GDM1 (cell line): Measurements from ENCODE around the gene POLE.
A peak's percentile ranks its signal among the peaks of the same experiment; 100 is the strongest.
"Not testable (repeated sequence)": the region's sequence is repeated elsewhere in the genome, so short reads cannot be mapped to it uniquely, and the experiment has no call there.

Experiments used
- DNase-seq: peaks from one replicate; lab custom pipeline; 2025; lab: John Stamatoyannopoulos, UW

The POLE gene

DNA sequence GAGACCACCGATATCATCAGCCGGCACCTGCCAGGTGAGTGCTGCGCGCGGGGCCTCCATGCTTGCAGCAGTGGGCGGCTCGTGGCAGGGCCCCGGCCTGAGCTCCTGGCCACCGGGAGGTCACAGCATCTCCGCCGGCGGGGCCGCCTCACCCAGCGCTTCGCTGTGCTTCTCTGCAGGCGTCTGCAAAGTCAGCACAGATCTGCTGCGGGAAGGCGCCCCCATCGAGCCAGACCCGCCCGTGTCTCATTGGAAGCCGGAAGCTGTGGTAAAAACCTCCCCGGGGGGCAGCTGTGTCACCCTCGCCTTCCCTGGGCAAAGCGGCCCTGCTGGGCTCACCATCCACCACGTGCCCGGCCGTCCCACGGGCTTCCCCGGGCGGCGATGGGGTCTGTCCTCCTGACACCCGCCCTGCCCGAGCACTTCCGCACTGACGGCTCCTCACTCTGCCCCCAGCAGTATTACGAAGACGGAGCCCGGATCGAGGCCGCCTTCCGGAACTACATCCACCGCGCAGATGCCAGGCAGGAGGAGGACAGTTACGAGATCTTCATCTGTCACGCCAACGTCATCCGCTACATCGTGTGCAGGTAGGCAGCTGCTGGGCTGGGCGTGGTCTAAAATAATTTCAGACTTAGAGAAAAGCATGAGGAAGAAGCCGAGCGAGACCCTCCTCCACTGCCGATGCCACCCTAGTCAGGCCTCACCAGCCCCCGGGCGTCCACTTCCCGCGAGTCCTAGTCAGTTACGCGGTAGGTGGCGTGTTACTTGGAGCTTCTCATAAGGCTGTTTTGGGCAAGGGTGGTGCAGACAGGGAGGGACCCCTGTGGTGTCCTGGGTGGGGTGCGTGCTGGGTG lies 30.6 kb upstream of the POLE start:
- no peak for DNase-seq

DNA sequence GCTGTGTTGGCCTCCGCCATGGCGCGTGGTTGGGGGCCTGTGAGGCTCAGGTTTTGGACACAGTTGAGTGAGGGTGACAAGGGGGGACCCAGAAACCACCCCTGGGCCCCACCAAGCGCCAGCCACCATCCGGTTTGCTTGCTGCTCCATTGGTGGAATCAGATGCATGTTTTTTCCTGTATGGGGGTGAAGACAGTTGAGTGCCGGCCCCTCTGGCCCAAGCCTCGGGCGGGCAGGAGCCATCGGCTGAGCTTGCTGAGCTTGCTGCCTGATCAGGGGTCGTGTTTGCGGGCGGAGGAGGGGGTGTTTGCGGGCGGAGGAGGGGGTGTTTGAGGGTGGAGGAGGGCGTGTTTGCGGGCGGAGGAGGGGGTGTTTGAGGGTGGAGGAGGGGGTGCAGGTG lies 29.9 kb upstream of the POLE start:
- DNase-seq: no peak

GRCh38 chr12:132716356-132716755 lies 29.2 kb upstream of the POLE start:
- DNase-seq: no peak

DNA sequence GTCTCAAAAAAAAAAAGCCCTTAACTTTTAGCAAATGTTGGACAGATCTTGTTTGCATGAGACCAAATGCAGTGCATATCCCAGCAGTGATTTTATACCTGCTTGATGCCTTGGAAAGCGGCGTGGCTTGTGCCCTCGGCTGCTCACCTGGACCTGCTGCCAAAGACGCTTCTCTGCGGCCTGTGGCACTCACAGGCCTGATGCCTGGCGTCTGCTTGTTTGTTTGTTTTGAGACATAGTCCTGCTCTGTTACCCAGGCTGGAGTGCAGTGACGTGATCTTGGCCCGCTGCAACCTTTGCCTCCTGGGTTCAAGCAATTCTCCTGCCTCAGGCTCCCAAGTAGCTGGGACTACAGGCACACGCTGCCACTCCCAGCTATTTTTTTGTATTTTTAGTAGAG lies 28.7 kb upstream of the POLE start:
- no peak for DNase-seq

- no peak for DNase-seq
Measured at GRCh38 chr12:132713123-132713522, 26.0 kb upstream of the POLE start.

- DNase-seq: no peak
Measured at GRCh38 chr12:132711080-132711843, 24.1 kb upstream of the POLE start.

DNA sequence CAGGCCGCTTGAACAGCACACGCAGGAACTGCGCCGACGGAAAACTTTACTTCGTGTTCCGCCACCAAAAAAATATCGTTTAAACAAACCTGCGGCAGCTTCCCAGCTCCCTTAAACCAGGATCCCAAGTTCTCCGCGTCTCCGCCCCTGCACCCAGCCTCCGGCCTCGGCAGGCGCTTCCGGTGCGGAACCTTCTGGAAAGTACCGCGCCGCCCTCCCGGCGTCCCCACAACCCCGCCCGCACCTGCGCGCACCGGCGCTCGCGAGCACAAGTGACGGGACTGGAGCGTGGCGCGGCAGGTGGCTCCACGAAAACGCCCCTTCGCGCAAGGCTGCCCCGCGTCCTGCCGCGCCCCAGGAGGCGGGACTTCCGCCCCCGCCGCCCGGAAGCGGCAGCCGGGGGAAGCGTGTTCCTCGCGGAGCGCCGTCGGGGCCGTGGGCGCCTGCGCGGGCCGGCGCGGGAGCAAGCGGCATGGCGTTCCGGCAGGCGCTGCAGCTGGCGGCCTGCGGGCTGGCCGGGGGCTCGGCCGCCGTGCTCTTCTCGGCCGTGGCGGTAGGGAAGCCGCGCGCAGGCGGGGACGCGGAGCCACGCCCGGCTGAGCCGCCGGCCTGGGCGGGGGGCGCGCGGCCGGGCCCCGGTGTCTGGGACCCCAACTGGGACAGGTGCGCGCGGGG lies 23.4 kb upstream of the POLE start, which contains the start of gene PGAM5:
TSS of gene PGAM5 (plus strand) at position 438 of the 675 bp plus-strand sequence. CDS start at position 473, 35 bp downstream.
- DNase-seq: peak; percentile 89

DNA sequence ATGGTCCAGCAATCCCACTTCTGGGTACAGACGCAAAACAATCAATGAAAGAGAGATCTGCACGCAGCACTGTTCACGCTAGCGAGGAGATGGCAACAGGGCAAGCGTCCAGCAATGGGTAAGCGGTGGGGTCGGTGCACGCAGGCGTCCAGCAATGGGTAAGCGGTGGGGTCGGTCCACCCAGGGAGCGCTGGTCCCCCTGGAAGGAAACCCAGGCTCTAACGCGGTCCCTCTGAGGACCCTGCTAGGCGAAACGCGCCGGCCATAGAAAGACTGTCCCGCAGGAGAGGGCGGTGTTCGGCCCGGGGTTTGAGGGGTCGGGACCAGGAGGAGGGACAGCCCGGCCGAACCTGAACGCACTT lies 22.9 kb upstream of the POLE start:
- DNase-seq: no peak

- no peak for DNase-seq
Measured at GRCh38 chr12:132708150-132708549, 21.0 kb upstream of the POLE start.

GRCh38 chr12:132707241-132707640 lies 20.1 kb upstream of the POLE start:
- no peak for DNase-seq

DNA sequence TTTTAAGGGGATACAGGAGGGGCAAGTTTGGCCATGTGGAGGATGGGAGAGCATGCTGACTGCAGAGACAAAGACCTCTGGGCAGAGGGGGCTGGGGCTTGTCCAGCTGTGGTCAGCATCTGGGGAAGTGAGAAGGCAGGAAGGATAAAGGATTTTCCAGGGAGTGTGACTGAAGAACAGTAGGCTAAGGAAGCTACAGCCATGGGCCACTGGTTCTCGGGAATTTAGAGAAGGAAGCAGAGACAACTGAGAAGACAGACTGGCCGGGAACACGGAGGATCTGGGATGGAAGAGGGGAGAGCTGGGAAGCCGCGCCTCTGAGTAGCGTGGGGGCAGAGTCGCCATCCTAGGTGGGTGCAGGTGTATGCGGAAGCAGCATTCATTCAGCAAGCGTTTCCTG lies 16.5 kb upstream of the POLE start:
- DNase-seq: no peak

- DNase-seq: no peak
Measured at GRCh38 chr12:132702640-132703039, 15.5 kb upstream of the POLE start.

DNA sequence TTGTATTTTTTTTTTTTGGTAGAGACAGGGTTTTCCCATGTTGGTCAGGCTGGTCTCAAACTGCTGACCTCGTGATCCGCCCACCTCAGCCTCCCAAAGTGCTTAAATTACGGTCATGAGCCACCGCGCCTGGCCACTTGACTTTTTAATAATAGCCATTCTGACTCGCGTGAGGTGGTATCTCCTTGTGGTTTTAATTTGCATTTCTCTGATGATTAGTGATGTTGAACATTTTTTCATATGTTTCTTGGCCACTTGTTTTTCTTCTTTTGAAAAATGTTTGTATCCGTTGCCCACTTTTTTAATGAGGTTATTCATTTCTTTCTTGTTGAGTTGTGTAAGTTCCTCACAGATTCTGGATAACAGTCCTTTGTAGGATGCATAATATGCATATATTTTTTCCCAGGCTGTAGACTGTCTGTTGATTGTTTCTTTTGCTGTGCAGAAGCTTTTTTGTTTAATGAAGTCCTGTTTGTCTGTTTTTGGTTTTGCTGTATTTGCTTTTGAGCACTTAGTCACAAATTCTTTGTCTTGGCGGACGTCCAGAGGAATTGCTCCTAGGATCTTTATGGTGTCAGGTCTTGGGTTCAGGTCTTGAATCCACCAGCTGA lies 13.2 kb upstream of the POLE start:
- no peak for DNase-seq

DNA sequence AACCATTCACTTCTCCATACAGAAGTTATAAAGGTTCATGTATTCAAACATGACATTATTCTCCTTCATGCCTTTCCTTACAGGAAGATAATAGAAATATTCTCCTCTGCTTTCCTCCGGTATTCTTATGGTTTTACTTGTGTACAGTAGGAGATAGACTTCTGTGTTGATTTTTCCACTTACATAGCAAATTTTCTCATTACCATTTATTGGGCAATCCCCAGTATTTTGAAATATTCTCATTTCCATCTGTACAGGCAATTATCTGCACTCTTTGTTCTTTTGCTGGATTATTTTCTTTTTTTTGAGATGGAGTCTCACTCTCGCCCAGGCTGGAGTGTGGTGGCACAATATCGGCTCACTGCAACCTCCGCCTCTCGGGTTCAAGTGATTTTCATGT lies 11.2 kb upstream of the POLE start:
- no peak for DNase-seq

- DNase-seq: no peak
Measured at GRCh38 chr12:132695431-132695830, 8.3 kb upstream of the POLE start.

DNA sequence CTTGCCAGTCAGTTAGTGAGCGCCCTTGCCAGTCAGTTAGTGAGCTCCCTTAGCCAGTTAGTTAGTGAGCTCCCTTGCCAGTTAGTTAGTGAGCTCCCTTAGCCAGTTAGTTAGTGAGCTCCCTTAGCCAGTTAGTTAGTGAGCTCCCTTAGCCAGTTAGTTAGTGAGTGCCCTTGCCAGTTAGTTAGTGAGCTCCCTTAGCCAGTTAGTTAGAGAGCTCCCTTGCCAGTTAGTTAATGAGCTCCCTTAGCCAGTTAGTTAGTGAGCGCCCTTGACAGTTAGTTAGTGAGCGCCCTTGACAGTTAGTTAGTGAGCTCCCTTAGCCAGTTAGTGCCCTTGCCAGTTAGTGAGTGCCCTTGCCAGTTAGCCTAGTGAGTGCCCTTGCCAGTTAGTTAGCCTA lies 7.7 kb upstream of the POLE start:
- DNase-seq: not testable (repeated sequence)

DNA sequence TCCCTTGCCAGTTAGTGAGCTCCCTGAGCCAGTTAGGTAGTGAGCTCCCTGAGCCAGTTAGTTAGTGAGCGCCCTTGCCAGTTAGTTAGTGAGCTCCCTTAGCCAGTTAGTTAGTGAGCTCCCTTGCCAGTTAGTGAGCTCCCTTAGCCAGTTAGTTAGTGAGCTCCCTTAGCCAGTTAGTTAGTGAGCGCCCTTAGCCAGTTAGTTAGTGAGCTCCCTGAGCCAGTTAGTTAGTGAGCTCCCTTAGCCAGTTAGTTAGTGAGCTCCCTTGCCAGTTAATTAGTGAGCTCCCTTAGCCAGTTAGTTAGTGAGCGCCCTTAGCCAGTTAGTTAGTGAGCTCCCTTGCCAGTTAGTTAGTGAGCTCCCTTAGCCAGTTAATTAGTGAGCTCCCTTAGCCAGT lies 4.9 kb upstream of the POLE start:
- not testable (repeated sequence) for DNase-seq

GRCh38 chr12:132690112-132690511 lies 3.0 kb upstream of the POLE start:
- DNase-seq: no peak

- DNase-seq: no peak
Measured at GRCh38 chr12:132689227-132689626, 2.1 kb upstream of the POLE start.

- no peak for DNase-seq
Measured at GRCh38 chr12:132686825-132687210, 324 bp downstream of the POLE start.

DNA sequence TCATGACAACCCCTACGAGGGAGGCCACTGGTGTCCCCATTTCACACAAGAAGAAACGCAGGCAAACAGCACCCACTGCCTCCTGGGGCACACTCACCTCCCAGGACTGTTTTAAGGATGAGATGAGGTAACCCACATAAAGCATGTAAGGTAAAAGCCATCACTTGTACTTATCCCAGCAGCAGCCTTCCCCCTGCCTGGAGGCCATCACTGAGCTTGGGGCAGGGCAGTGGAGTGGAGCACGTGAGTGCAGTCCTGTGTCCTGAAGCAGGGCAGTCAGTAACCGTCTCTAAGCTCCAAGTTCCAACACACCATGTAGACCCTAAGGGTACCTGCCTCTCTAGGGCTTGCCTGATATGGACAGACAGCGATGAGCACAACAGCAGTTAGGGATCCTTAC lies 1.7 kb downstream of the POLE start:
- no peak for DNase-seq

DNA sequence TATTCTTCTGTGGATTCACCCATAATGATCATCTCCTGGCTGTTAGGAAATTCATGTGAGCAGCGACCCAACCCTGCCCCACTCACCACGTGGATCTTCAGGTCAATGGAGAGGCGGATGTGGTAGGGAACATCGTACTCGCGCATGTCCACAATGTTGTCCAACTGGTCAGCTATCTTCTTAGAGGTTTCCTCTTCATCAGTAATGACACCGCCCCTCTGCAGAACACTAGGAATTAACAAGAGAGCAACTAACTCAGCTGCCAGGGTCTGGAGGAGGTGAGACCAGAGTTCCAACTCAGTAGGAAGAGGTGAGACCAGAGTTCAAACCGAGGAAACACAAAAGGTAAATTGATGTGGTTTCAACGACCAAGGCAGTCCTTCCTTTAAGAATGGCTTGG lies 9.7 kb downstream of the POLE start:
- DNase-seq: no peak
